Measurements from ENCODE around the gene ZACN. TPM values are rescaled to one million over a fixed set of nuclear protein-coding genes. Genes with fewer than 3 reads are reported as not detected.
A peak's percentile ranks its signal among the peaks of the same experiment; 100 is the strongest.

The ZACN gene
- total RNA-seq, 2 experiments from 2014 or later: 0.69 to 0.98 TPM

DNA sequence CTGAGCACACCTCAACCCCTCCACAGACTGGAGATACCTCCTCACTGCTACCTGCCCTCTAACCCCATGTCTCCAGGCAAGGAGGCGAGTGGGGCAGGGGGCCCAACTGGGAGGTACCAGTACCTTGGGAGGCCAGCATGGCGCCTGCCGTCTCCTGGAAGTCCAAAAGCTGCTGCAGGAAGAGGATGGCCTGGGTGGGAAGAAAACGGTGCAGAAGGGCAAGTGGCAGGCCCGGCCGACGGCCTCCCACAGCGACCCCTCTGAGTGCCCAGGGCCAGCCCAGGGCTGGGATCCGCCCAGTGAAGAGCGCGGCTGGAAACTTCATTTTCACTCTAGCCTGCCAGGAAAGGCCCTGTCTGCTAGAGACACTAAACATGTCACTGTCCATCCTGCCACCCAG is 8.5 kb downstream of the ZACN start:
- Mint-ChIP-seq H3K9me3 (no peaks in the 10 kb centered on the region), H3K36me3 (ENCODE audit: low read depth) (peaks cover 78% of the 10 kb centered on the region), H3K27ac (no peak overlapping the region), H3K4me3 (no peak overlapping the region), H3K27me3 (no peaks in the 10 kb centered on the region), H3K4me1 (ENCODE audit: low read depth) (peaks cover 5% of the 10 kb centered on the region)
- intact Hi-C loops (cut with DNase I, micrococcal nuclease): no loop called here
- Histone ChIP-seq H3K36me3 (ENCODE audit: insufficient read depth, low read length) (peaks cover 98% of the 10 kb centered on the region), H3K4me3 (ENCODE audit: low read length) (no peak overlapping the region), H3K4me1 (ENCODE audit: insufficient read depth, low read length) (peaks cover 12% of the 10 kb centered on the region), H3K27ac (ENCODE audit: low read depth in 1 of 2, low read length in 2 of 2) (no peak overlapping the region), H3K9me3 (ENCODE audit: control insufficient read depth in 1 of 2, insufficient read depth in 1 of 2, low read length in 2 of 2) (no peaks in the 10 kb centered on the region), H3K27me3 (ENCODE audit: control insufficient read depth in 1 of 2, insufficient read depth in 2 of 2, low read length in 2 of 2) (no peaks in the 10 kb centered on the region)
- ChIA-PET POLR2A (no interaction called here), CTCF (no interaction called here)
- DNase-seq (no peak), ATAC-seq (ENCODE audit: poor library complexity) (no peak)
- TF ChIP-seq, protein P1, sequence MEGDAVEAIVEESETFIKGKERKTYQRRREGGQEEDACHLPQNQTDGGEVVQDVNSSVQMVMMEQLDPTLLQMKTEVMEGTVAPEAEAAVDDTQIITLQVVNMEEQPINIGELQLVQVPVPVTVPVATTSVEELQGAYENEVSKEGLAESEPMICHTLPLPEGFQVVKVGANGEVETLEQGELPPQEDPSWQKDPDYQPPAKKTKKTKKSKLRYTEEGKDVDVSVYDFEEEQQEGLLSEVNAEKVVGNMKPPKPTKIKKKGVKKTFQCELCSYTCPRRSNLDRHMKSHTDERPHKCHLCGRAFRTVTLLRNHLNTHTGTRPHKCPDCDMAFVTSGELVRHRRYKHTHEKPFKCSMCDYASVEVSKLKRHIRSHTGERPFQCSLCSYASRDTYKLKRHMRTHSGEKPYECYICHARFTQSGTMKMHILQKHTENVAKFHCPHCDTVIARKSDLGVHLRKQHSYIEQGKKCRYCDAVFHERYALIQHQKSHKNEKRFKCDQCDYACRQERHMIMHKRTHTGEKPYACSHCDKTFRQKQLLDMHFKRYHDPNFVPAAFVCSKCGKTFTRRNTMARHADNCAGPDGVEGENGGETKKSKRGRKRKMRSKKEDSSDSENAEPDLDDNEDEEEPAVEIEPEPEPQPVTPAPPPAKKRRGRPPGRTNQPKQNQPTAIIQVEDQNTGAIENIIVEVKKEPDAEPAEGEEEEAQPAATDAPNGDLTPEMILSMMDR (IDR thresholded peaks at IDR 0.05): no peak

DNA sequence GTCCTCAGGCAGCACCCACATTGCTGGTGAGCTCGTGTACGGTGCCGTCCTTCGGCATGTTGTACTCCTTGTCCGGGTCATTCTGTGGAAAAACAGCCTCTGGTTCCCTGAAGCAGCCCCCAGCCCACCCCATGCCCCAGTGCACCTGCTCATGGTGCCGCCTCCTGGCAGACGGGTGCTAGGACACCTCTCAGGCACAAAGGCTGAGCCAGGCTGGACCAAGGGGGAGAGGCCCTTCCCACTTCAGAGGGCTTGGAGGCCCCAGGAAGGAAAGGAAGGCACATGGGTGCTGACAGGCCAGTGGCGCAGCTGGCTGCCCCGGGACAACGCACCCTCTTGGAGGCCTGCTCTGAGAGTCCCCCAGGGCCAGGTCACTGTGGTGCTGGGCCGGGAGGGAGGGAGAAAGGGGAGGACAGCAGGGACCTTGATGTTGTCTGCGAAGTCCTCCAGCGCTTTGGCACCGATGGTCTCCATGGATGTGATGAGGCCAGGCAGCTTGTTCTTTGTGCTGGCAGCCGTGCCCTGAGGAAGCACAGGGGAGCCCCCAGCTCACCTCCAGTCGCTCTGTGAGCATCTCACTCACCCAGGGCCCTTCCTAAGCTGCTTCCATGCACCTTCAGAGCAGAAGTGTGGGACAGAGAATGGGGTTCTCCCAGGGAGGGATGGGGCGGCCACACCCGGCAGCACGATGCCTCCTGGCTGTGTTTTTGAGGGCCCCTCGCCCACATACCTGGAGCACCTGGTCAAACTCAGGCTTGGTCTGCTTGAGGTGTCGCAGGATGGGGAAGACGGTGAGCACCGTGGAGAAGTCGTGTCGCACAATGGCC is 9.3 kb downstream of the ZACN start:
- Mint-ChIP-seq H3K4me1 (ENCODE audit: low read depth) (peaks cover 5% of the 10 kb centered on the region), H3K4me3 (no peak overlapping the region), H3K36me3 (ENCODE audit: low read depth) (peaks cover 85% of the 10 kb centered on the region), H3K27me3 (no peaks in the 10 kb centered on the region), H3K9me3 (no peaks in the 10 kb centered on the region), H3K27ac (no peak overlapping the region)
- Histone ChIP-seq H3K4me3 (ENCODE audit: low read length) (no peak overlapping the region), H3K9me3 (ENCODE audit: control insufficient read depth in 1 of 2, insufficient read depth in 1 of 2, low read length in 2 of 2) (no peaks in the 10 kb centered on the region), H3K27me3 (ENCODE audit: control insufficient read depth in 1 of 2, insufficient read depth in 2 of 2, low read length in 2 of 2) (no peaks in the 10 kb centered on the region), H3K36me3 (ENCODE audit: insufficient read depth, low read length) (peaks cover 98% of the 10 kb centered on the region), H3K4me1 (ENCODE audit: insufficient read depth, low read length) (peaks cover 12% of the 10 kb centered on the region), H3K27ac (ENCODE audit: low read depth in 1 of 2, low read length in 2 of 2) (no peak overlapping the region)
- TF ChIP-seq, protein P1 (IDR thresholded peaks at IDR 0.05): no peak
- no peak for ATAC-seq (ENCODE audit: poor library complexity)
- peak in 1 of 14 experiments; percentile 14 for DNase-seq
- ChIA-PET POLR2A (no interaction called here), CTCF (no interaction called here)
- intact Hi-C loops (cut with DNase I, micrococcal nuclease): no loop called here

DNA sequence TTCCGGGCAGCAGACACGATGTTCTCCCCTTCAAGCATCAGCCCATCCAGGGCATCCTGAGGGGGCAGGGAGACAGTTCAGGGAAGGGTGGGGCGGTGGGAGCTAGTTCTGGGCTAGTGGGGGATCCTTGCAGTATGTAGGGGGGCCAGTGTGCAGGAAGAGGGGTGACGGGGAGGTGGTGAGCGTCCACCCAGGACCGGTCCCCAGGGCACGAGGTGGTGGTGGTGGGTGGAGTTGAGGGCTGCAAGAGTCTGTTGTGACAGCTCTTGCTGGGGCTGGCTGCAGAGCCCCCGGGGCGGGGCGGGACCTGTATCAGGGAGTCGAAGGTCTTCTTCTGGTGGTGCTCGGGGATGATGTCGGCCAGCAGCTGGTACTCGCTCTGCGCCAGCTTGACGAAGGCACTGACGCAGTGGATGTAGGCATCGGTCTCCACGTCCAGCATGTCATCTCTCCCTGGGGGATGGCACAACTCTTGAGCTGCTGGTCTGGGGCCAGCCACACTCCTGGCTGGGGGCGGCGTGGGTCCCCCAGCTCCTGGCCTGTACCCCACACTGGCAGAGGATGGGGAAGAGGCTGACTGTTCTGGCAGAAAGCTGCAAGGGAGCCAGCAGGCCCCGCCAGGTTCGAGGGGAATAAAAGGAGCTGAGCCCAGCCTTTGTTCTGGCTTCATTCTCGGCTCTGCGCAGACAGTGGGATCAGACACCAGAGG is 10.0 kb downstream of the ZACN start:
- Histone ChIP-seq H3K27ac (ENCODE audit: low read depth in 1 of 2, low read length in 2 of 2) (no peak overlapping the region), H3K27me3 (ENCODE audit: control insufficient read depth in 1 of 2, insufficient read depth in 2 of 2, low read length in 2 of 2) (no peaks in the 10 kb centered on the region), H3K4me3 (ENCODE audit: low read length) (no peak overlapping the region), H3K36me3 (ENCODE audit: insufficient read depth, low read length) (peaks cover 98% of the 10 kb centered on the region), H3K9me3 (ENCODE audit: control insufficient read depth in 1 of 2, insufficient read depth in 1 of 2, low read length in 2 of 2) (no peaks in the 10 kb centered on the region), H3K4me1 (ENCODE audit: insufficient read depth, low read length) (peaks cover 12% of the 10 kb centered on the region)
- no peak overlapping the region for H3K4me3 Mint-ChIP-seq
- no peaks in the 10 kb centered on the region for H3K9me3 Mint-ChIP-seq
- H3K27me3 Mint-ChIP-seq: no peaks in the 10 kb centered on the region
- peaks cover 5% of the 10 kb centered on the region for H3K4me1 Mint-ChIP-seq (ENCODE audit: low read depth)
- intact Hi-C loops (cut with DNase I, micrococcal nuclease): no loop called here
- H3K27ac Mint-ChIP-seq: no peak overlapping the region
- DNase-seq (peak in 1 of 14 experiments; percentile 16), ATAC-seq (ENCODE audit: poor library complexity) (no peak)
- CTCF ChIA-PET: no interaction called here
- POLR2A ChIA-PET: interaction anchor here (0.9 kb wide), 1 partner anchor 12 kb away, joined by 3 read pairs; no protein-coding TSS in a partner anchor
- H3K36me3 Mint-ChIP-seq (ENCODE audit: low read depth): peaks cover 92% of the 10 kb centered on the region
- TF ChIP-seq, protein P1 (IDR thresholded peaks at IDR 0.05): no peak

Data from CD4-positive, alpha-beta T cell (primary cell).